Caki2 (cell line): ENCODE results near the gene HOXB3. TPM values are rescaled to one million over a fixed set of nuclear protein-coding genes. Genes with fewer than 3 reads are reported as not detected.

Experiments
- DNase-seq: peaks from one replicate; pipeline ENCODE4 v3.0.0-alpha.2; 2015; ENCODE audit warnings: low read depth
- in situ Hi-C: cut with HindIII; loops from 2 replicates; pipeline ENCODE4 v1.10.0; 2016; ENCODE audit warnings: low sequenced_read_pairs, low pct_unique_long_range_greater_than_20kb, mixed read lengths
- total RNA-seq: library from RNA; depleted of rRNA; stranded (reverse); fragments of >200 nt; shearing (Covaris generic); gene quantifications from 2 replicates; pipeline ENCODE4 v1.2.3, GENCODE V29; 2014; ENCODE audit warnings: low replicate concordance

The HOXB3 gene
- total RNA-seq, 1 experiment from 2014 or later, result 1.1 TPM

DNA sequence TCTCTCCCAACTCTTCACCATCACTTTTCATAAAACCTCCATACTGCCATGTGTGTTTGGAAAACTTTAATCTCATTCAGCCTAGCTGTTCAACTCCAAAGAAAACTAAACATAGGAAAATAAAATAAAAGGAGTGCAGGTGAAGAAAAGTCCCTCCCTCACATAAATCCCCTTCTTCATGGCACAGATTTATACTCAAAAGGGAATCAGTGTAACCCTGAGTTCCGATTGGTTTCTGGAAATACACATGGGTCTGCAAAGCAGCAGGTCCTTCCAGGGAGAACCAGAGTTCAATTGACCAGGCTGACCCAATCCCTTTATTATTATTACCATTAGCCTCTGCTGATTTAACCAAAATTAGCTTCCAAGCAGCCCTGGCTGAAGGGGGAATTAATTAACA is 36.2 kb downstream of the HOXB3 start:
- in situ Hi-C loops, result no loop called here
- DNase-seq, result no peak

DNA sequence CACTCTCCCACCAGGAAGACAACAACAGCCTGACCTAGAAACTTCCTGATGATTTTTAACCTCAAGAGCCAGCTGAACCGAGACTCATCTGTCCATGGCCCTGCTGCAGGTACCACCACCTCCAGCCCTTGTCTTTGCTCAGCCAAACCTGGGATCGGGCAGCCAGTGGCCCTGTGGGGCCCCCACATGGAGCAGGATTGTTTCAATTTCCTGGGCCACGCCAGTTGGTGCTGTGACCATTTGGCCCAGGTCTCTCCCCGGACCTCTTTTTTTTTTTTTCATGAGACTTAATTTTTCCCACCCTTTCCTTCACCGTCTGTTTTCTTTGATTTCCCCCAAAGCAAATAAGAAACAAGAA is 36.9 kb downstream of the HOXB3 start:
- in situ Hi-C loops, result no loop called here
- no peak for DNase-seq

DNA sequence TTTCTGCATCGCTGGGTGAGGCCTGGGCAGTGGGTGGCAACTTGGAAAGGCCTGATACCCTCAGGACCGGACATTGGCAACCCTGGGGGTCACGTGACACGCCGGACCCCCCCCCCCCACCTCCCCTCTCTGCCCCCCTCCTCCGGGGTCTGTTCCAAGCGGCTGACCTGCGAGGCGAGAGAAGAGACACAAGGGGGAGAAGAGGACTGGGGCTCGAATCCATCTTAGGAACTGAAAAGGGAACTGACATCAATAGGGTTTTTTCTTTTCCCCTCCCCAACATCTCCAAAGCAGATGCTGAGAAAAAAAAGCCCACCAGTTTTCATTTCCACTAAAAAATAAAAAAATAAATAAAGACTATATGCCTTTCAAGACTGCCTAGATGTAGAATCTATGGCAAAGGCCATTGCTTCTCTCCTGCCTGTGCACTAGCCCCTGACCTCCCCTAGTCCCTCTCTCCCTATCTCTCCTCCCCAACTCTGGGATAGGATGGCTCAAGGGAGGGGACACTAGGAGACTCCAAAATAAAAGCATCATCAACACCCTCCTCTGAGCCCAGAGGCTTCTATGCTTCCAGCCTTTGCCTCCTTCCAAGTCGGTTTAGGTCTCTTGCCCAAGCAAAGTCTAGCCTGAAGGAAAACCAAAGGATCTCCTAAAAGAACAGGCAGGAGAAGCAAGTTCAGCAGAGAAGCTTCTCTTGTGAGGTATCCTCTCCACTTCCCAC is 37.4 kb downstream of the HOXB3 start:
- in situ Hi-C loops, result no loop called here
- DNase-seq, result no peak

- in situ Hi-C loops, result no loop called here
- no peak for DNase-seq
Measured at GRCh38 chr17:48551596-48552465, 38.2 kb downstream of the HOXB3 start.

DNA sequence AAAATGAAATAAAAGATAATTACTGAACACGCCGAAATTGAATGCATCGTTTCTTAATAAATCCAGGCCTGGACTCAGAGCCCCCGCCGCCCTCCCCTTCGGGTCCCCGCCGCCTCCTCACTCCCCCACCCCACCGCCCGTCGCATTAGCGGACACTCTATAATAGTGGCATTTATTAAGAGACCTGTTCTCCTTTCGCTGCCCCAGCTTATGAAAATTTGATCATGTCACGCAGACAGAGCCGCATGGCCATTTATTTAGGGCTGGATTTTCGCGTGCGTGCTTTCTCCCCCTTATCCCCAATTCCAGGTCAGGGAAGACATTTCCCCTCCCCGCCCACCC is 38.9 kb downstream of the HOXB3 start:
- DNase-seq, result no peak
- in situ Hi-C loops, result no loop called here

DNA sequence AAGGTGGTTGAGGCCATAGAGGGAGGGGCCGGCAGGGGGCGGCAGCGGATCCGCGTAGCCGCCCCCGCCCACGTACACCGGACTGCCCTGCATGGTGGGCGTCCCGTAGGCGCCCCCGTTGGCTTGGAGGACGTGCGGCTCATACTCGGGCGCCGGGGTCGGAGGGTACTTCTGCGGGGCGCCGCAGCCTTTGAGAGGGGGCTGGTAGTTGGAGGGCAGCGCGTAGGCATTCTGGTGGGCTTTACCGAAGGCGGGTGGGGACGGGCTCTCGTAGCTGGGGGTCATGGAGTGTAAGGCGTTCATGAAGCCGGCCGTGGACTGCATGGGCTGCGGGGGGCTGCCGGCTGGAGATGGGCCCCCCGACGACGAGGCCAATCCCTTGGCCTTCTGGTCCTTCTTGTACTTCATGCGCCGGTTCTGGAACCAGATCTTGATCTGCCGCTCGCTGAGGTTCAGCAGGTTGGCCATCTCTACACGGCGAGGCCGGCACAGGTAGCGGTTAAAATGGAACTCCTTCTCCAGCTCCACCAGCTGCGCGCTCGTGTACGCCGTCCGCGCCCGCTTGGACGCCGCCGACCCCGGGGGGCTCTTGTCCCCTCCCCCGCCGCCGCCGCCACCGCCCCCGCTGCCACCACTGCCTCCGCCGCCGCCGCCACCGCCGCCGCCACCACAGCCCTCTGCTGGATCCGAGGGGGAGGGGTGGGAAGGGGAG is 39.4 kb downstream of the HOXB3 start:
- DNase-seq, result no peak
- in situ Hi-C loops, result no loop called here

DNA sequence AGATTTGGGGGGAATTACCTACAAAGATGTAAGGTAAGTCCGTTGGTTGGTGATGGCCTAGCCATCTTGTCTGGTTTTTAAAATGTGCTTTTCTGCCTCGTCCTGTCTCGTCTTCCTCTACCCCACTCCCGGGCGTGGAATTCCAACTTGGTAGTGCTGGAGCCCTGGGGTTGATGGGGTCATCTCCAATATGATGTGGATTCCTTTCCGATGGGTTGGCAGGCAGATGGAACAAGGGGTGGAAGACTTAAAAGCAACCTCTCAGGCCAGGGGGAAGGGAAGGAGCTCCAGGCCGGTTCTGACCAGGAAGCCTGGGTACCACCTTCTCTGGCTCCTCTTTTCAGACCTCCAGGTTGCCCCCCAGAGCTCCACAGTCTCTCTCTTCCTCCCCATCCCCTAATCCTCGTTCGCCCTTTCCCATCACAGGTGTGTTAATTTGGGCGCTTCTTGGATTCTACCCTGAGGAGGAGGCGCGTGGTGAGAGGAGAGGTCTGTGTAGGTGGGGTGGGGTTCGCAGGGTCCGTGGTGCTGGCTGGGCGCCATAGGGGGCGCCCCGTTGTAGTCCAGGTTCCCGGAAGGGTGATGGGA is 40.0 kb downstream of the HOXB3 start:
- in situ Hi-C loops, result no loop called here

GRCh38 chr17:48549281-48549630 is 40.8 kb downstream of the HOXB3 start:
- in situ Hi-C loops, result no loop called here
- no peak for DNase-seq

More for the DNA sequence above, 40.0 kb downstream of the HOXB3 start:
- no peak for DNase-seq

GRCh38 chr17:48548523-48549280 is 41.3 kb downstream of the HOXB3 start:
- DNase-seq, result no peak
- in situ Hi-C loops, result no loop called here

GRCh38 chr17:48547808-48548522 is 42.1 kb downstream of the HOXB3 start:
- in situ Hi-C loops, result no loop called here

GRCh38 chr17:48546924-48547807 is 42.9 kb downstream of the HOXB3 start:
- in situ Hi-C loops, result no loop called here
- DNase-seq, result peak; percentile 33

More at GRCh38 chr17:48547808-48548522, 42.1 kb downstream of the HOXB3 start:
- peak; percentile 59 for DNase-seq

GRCh38 chr17:48546137-48546923 is 43.7 kb downstream of the HOXB3 start:
- in situ Hi-C loops, result no loop called here
- DNase-seq, result peak; percentile 35

GRCh38 chr17:48545539-48545938 is 44.5 kb downstream of the HOXB3 start:
- in situ Hi-C loops, result no loop called here
- peak; percentile 14 for DNase-seq

GRCh38 chr17:48545022-48545375 is 45.0 kb downstream of the HOXB3 start, which contains the start of gene HOXB2:
Gene HOXB2 (minus strand): TSS chr17:48545109. CDS start chr17:48544911, 198 bp downstream.
- in situ Hi-C loops, result no loop called here

GRCh38 chr17:48544349-48545021 is 45.6 kb downstream of the HOXB3 start:
- in situ Hi-C loops, result no loop called here
- peak; percentile 71 for DNase-seq

More at GRCh38 chr17:48545022-48545375, 45.0 kb downstream of the HOXB3 start, which contains the start of gene HOXB2:
- peak; percentile 70 for DNase-seq
